Dendritic cell treated with granulocyte-macrophage colony-stimulating factor and Interleukin-4, amounts not matched to agents 40 ng/mL and 50 ng/mL, for 4 days (primary cell): ENCODE measurements around the gene TSR2.

Source experiments
- H3K27ac Mint-ChIP-seq: one replicate; pipeline ENCODE4 v1.8.0; 2022; ENCODE audit warnings: mild to moderate bottlenecking, mixed read lengths
- H3K27me3 Mint-ChIP-seq: one replicate; pipeline ENCODE4 v1.8.0; 2022; ENCODE audit warnings: mild to moderate bottlenecking, mixed read lengths
- H3K36me3 Mint-ChIP-seq: one replicate; pipeline ENCODE4 v1.8.0; 2022; ENCODE audit warnings: low read depth, mixed read lengths
- H3K4me1 Mint-ChIP-seq: one replicate; pipeline ENCODE4 v1.8.0; 2022; ENCODE audit warnings: low read depth, mixed read lengths
- H3K4me3 Mint-ChIP-seq: one replicate; pipeline ENCODE4 v1.8.0; 2022; ENCODE audit warnings: mild to moderate bottlenecking, moderate library complexity, mixed read lengths
- H3K9me3 Mint-ChIP-seq: one replicate; pipeline ENCODE4 v1.8.0; 2022; ENCODE audit warnings: mixed read lengths
- intact Hi-C: fragments of 100-400 bp; cut with micrococcal nuclease; formaldehyde crosslinking; loops from one replicate; pipeline ENCODE4 v1.15.0; 2022

Gene TSR2

GRCh38 chrX:54435121-54435520 lies 5.1 kb upstream of the TSR2 start:
- Mint-ChIP-seq H3K27ac (no peak overlapping the region), H3K36me3 (peaks cover 1% of the 10 kb centered on the region), H3K4me3 (no peak overlapping the region), H3K27me3 (peaks cover 6% of the 10 kb centered on the region), H3K9me3 (no peaks in the 10 kb centered on the region), H3K4me1 (no peaks in the 10 kb centered on the region)
- intact Hi-C loops = loop anchor here (5.0 kb wide), 1 partner anchor 82 kb away; no protein-coding TSS in a partner anchor

DNA sequence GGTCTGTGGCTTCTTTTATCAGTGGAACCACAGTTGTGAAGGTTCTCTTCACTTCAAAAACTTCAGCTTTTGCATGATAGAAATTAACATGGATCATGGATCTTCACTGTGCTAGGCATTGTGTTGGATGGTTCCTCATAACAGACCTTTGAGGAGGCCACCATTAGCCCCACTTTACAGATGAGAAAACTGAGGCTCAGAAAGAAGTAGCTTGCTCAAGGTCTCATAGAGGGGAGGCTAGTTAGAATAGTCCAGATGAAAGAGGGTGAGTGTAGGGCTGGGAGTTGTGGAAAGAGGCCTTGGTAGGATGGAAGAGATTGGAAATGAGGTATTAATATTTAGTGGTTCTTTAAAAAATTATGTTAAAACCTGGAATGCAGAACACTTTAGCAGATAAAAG lies 2.6 kb downstream of the TSR2 start:
- no peak overlapping the region for H3K4me3 Mint-ChIP-seq
- no peaks in the 10 kb centered on the region for H3K9me3 Mint-ChIP-seq
- H3K4me1 Mint-ChIP-seq = peaks cover 18% of the 10 kb centered on the region
- H3K36me3 Mint-ChIP-seq = peaks cover 59% of the 10 kb centered on the region
- no peak overlapping the region for H3K27ac Mint-ChIP-seq
- intact Hi-C loops = loop anchor here (10.0 kb wide), 1 partner anchor 362 kb away; the partner anchor contains the start of gene MAGED2
- no peaks in the 10 kb centered on the region for H3K27me3 Mint-ChIP-seq

GRCh38 chrX:54444752-54445151 lies 4.5 kb downstream of the TSR2 start:
- Mint-ChIP-seq H3K27ac (no peak overlapping the region), H3K4me3 (no peak overlapping the region), H3K4me1 (peaks cover 18% of the 10 kb centered on the region), H3K9me3 (no peaks in the 10 kb centered on the region), H3K36me3 (peaks cover 59% of the 10 kb centered on the region), H3K27me3 (no peaks in the 10 kb centered on the region)
- intact Hi-C loops = loop anchor here (10.0 kb wide), 1 partner anchor 360 kb away; the partner anchor contains the start of gene MAGED2

DNA sequence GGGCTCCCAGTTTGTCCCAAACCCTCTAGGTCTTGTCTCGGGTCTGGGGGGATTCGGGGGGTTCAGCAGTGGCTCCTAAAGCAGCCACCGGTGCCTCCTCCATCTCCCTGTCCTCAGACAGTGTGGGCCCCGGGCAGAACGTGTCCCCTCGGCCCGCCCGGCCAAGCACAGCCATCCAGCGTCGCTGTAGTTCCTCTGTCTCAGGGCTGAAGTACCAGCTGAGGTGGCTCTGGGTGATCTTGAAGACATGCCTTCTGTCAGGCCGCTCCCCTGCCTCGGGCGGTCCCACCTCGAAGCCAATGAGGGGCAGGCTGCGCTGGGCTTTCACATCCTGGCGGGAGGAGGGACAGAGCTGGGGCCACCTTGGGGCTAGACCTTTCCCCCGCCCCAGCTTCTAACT lies 5.9 kb downstream of the TSR2 start:
- peaks cover 51% of the 10 kb centered on the region for H3K36me3 Mint-ChIP-seq
- peaks cover 18% of the 10 kb centered on the region for H3K4me1 Mint-ChIP-seq
- no peak overlapping the region for H3K4me3 Mint-ChIP-seq
- intact Hi-C loops = loop anchor here (10.0 kb wide), 1 partner anchor 359 kb away; the partner anchor contains the start of gene MAGED2
- no peak overlapping the region for H3K27ac Mint-ChIP-seq
- no peaks in the 10 kb centered on the region for H3K9me3 Mint-ChIP-seq
- H3K27me3 Mint-ChIP-seq = no peaks in the 10 kb centered on the region

- intact Hi-C loops = loop anchor here (10.0 kb wide), 1 partner anchor 357 kb away; the partner anchor contains the start of gene MAGED2
- Mint-ChIP-seq H3K27ac (no peak overlapping the region), H3K27me3 (no peaks in the 10 kb centered on the region), H3K4me1 (peaks cover 5% of the 10 kb centered on the region), H3K9me3 (no peaks in the 10 kb centered on the region), H3K36me3 (peaks cover 44% of the 10 kb centered on the region), H3K4me3 (no peak overlapping the region)
Observed at GRCh38 chrX:54447461-54447860, 7.3 kb downstream of the TSR2 start.

DNA sequence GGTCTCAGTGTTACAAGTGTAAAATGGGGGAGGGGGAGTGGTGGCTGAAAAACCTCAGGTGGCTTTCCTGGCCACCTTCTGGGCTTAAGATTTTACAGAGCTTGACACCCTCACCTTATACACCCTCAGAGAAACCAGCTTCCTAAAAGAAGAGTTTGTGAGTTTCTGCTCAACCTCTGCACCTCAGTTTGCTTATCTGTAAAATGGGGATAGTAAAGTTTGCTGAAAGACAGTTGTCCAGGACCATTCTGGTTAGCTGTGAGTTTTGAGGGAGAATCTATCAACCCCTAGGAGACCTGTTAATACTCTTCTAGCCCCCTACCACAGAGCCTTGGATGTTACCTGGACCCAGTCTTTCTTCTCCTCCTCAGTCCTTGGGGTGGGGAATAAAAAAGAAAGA lies 9.7 kb downstream of the TSR2 start:
- intact Hi-C loops = loop anchor here (10.0 kb wide), 1 partner anchor 355 kb away; the partner anchor contains the start of gene MAGED2

GRCh38 chrX:54452920-54453319 lies 12.7 kb downstream of the TSR2 start:
- no peaks in the 10 kb centered on the region for H3K4me1 Mint-ChIP-seq
- intact Hi-C loops = no loop called here
- H3K27ac Mint-ChIP-seq = no peak overlapping the region
- no peaks in the 10 kb centered on the region for H3K9me3 Mint-ChIP-seq
- no peak overlapping the region for H3K4me3 Mint-ChIP-seq
- H3K36me3 Mint-ChIP-seq = no peaks in the 10 kb centered on the region
- no peaks in the 10 kb centered on the region for H3K27me3 Mint-ChIP-seq

More for the DNA sequence above, 9.7 kb downstream of the TSR2 start:
- no peaks in the 10 kb centered on the region for H3K9me3 Mint-ChIP-seq
- peaks cover 19% of the 10 kb centered on the region for H3K36me3 Mint-ChIP-seq
- no peak overlapping the region for H3K27ac Mint-ChIP-seq
- no peaks in the 10 kb centered on the region for H3K4me1 Mint-ChIP-seq
- no peaks in the 10 kb centered on the region for H3K27me3 Mint-ChIP-seq
- H3K4me3 Mint-ChIP-seq = no peak overlapping the region

GRCh38 chrX:54470054-54470760 lies 30.0 kb downstream of the TSR2 start:
- Mint-ChIP-seq H3K4me1 (no peaks in the 10 kb centered on the region), H3K27me3 (no peaks in the 10 kb centered on the region), H3K4me3 (no peak overlapping the region), H3K36me3 (no peaks in the 10 kb centered on the region), H3K27ac (no peak overlapping the region), H3K9me3 (no peaks in the 10 kb centered on the region)
- intact Hi-C loops = no loop called here

DNA sequence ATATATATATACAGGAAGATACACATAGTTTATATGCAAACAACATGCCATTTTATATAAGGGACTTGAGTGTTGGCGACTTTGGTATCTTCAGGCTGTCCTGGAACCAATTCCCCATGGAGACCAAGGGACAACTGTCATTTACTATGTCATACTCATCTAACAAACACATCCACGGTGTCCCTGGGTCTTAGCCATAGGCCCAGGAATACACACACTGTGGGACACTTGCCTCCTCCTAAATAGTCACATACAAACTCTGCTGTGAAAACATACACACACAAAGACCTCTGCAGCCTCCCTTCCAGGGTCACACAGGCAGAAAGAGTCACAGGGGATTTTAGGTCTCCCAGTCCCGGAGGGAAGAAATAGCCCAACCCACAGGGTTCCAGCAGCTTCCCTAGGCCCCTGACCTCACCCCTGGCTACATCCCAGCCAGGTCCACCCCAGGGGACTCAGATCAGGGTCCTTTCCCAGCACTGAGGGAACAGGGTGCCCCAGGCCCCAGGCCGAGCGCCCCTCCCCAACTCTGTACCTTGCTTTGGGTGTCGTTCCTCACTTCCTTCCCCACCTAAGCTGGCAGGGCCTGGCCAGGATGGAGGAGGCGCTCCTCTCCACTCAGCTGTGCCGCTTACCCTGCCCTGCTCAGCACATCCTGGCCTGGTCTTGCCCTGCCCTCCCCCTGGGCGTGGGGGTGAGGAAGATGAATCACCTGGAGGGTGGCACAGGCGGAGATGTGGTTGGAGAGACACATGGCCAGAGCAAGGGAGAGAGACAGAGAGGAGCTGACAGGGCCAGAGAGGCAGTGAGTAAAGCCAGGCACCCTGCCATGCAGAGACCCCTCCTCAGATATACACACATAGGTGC lies 34.0 kb downstream of the TSR2 start:
- intact Hi-C loops = no loop called here
- no peaks in the 10 kb centered on the region for H3K27me3 Mint-ChIP-seq
- H3K36me3 Mint-ChIP-seq = no peaks in the 10 kb centered on the region
- no peak overlapping the region for H3K4me3 Mint-ChIP-seq
- H3K9me3 Mint-ChIP-seq = no peaks in the 10 kb centered on the region
- H3K27ac Mint-ChIP-seq = no peak overlapping the region
- H3K4me1 Mint-ChIP-seq = no peaks in the 10 kb centered on the region

DNA sequence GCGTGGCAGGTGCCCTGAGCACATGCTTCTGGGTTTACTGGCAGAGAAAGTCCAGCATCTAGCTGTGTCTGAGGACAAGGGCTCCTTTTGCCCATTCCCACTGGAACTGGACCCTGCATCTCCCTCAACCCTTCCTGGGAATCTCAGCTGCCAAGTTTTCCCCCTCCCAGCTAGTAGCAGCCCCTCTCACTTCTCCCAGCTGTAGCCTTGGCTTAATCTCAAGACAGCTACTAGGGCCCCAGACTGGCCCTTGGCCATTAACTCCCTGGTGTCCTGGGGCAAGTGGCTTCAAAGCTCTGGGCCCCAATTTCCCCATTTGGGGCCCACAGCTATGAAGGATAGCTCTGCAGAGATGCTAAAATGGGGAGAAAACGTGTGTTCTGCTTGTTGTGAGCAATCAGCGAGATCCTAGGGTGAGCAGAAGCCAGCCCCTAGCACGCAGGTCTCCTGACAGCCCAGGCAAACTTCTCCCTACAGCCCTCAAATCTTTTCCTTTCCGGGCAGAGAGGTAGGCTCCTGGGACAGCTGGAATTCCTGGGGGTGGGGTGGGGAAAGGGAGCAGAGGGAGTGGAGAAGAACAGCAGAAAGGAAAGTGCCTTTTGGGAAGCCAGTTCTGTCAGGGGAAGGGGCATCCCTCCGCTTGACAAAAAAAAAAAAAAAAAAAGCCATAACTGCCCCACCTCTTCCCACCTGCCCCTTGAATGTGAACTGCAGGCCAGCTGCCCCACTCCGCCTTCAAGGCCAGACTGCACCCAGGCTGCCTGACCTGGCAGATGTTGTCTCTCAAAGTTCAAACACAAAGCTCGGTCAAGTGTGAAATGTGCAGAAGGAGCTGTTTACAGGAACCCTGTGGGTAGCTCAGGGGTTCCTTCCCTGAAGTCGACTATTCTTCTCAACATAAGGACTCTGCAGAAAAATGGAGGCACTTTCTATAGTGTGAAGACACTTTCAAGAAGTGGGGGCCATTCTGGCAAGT lies 39.2 kb downstream of the TSR2 start:
- intact Hi-C loops = no loop called here
- Mint-ChIP-seq H3K4me3 (no peak overlapping the region), H3K36me3 (no peaks in the 10 kb centered on the region), H3K27ac (no peak overlapping the region), H3K4me1 (no peaks in the 10 kb centered on the region), H3K27me3 (peaks cover 1% of the 10 kb centered on the region), H3K9me3 (no peaks in the 10 kb centered on the region)

DNA sequence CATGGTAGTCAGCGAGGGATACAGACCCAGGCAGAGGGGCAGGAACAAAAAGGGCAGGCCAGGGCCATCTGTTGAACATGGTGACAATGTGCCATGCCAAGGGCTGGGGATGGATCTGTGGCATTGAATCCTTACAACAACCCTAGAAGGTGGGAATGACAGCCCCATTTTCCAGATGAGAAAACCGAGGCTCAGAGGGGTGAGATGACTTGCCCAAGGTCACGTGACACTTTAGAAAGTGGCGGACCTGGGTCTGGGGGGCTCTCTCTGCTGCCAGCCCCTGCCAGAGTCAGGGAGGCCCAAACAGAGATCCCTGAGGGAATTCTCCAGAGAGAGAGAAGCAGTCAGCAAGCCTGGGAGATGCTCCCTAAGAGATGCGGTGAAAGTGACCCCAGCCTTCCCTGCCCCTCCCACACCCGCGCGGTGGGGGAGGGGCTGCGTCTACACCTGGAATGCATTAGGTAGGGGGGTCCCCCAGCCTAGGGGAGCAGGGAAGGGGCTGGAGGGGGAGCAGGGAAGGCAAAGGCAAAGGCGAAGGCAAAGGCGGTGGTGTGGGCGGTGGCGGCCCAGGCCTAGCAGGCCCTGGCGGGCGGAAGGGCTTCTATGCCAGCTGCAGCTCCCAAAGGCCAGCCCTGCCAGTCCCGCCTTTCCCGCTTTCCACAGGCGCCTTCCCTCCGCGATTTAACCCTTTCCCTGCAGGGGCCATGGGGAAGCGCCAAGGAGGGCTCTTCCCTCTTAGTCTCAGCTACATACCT lies 42.8 kb downstream of the TSR2 start:
- Mint-ChIP-seq H3K9me3 (no peaks in the 10 kb centered on the region), H3K27me3 (peaks cover 1% of the 10 kb centered on the region), H3K36me3 (no peaks in the 10 kb centered on the region), H3K4me3 (no peak overlapping the region), H3K27ac (no peak overlapping the region), H3K4me1 (no peaks in the 10 kb centered on the region)
- intact Hi-C loops = no loop called here

DNA sequence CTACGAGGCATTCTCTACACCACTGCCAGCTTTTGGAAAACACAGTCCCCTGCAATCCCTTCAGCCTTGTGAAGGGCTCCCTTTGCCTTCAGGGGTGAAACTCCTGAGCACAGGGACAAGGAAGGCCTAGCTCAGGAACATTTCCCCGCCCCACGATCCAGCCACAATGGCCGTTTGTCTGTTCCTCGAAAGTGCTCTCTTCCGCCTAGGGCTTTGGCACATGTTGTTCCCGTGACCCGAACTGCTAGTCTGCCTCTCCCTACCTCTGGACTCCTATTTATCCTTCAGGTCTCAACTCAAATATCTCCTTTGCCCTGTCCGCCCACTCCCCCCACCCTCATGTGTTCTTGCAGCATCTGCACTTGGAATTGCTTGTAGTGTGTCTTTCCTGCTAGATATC lies 43.7 kb downstream of the TSR2 start:
- no peaks in the 10 kb centered on the region for H3K9me3 Mint-ChIP-seq
- H3K4me3 Mint-ChIP-seq = no peak overlapping the region
- H3K27me3 Mint-ChIP-seq = peaks cover 6% of the 10 kb centered on the region
- H3K4me1 Mint-ChIP-seq = no peaks in the 10 kb centered on the region
- H3K36me3 Mint-ChIP-seq = no peaks in the 10 kb centered on the region
- no peak overlapping the region for H3K27ac Mint-ChIP-seq
- intact Hi-C loops = no loop called here

DNA sequence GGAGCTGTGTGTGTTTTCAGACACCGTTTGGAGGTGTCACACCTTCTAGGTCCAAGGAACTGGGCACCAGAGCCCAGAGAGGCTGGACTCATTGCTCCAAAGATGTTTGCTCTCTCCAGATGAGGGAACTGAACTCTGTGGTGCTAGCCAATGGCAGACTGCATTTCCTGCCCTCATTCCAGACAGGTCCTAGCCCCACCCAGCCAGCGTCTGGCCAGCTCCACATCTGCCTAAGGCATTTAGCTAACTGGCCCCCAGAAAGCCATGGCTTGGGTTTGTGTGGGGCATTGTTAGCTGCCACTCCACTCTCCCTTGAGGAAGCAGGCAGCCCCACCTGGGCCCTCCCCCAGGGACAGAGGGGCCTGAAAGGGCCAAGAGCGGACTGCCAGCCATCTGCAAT lies 44.5 kb downstream of the TSR2 start:
- no peaks in the 10 kb centered on the region for H3K4me1 Mint-ChIP-seq
- H3K9me3 Mint-ChIP-seq = no peaks in the 10 kb centered on the region
- no peak overlapping the region for H3K27ac Mint-ChIP-seq
- H3K4me3 Mint-ChIP-seq = no peak overlapping the region
- intact Hi-C loops = no loop called here
- H3K36me3 Mint-ChIP-seq = no peaks in the 10 kb centered on the region
- peaks cover 6% of the 10 kb centered on the region for H3K27me3 Mint-ChIP-seq
